Measurements from ENCODE around the gene TEP1.

TEP1 gene

GRCh38 chr14:20429801-20430669 is 16.7 kb upstream of the TEP1 start:
- DNase-seq (ENCODE audit: low spot score), result no peak

GRCh38 chr14:20428802-20429201 is 15.5 kb upstream of the TEP1 start:
- DNase-seq (ENCODE audit: low spot score), result no peak

GRCh38 chr14:20428010-20428365 is 14.7 kb upstream of the TEP1 start:
- no peak for DNase-seq (ENCODE audit: low spot score)

GRCh38 chr14:20427231-20428009 is 14.1 kb upstream of the TEP1 start:
- DNase-seq (ENCODE audit: low spot score), result peak; percentile 79

GRCh38 chr14:20424851-20425250 is 11.6 kb upstream of the TEP1 start:
- DNase-seq (ENCODE audit: low spot score), result no peak

- no peak for DNase-seq (ENCODE audit: low spot score)
These were observed 9.6 kb upstream of the TEP1 start for GRCh38 chr14:20422886-20423285.

GRCh38 chr14:20421267-20421666 is 8.0 kb upstream of the TEP1 start:
- DNase-seq (ENCODE audit: low spot score), result no peak

- DNase-seq (ENCODE audit: low spot score), result no peak
These were observed 6.1 kb upstream of the TEP1 start for GRCh38 chr14:20419419-20419818.

- no peak for DNase-seq (ENCODE audit: low spot score)
These were observed 5.2 kb upstream of the TEP1 start for GRCh38 chr14:20418501-20418909.

- DNase-seq (ENCODE audit: low spot score), result no peak
These were observed 4.2 kb upstream of the TEP1 start for GRCh38 chr14:20417250-20418186.

GRCh38 chr14:20416223-20416622 is 2.9 kb upstream of the TEP1 start:
- no peak for DNase-seq (ENCODE audit: low spot score)

GRCh38 chr14:20415782-20416206 is 2.5 kb upstream of the TEP1 start:
- DNase-seq (ENCODE audit: low spot score), result peak; percentile 62

- no peak for DNase-seq (ENCODE audit: low spot score)
These were observed 412 bp upstream of the TEP1 start for GRCh38 chr14:20413744-20414082.

- no peak for DNase-seq (ENCODE audit: low spot score)
These were observed 890 bp downstream of the TEP1 start for GRCh38 chr14:20412411-20412810.

- no peak for DNase-seq (ENCODE audit: low spot score)
These were observed 4.1 kb downstream of the TEP1 start for GRCh38 chr14:20409226-20409625.

- DNase-seq (ENCODE audit: low spot score), result no peak
These were observed 9.8 kb downstream of the TEP1 start for GRCh38 chr14:20403521-20403920.

GRCh38 chr14:20400965-20401593 is 12.2 kb downstream of the TEP1 start:
- peak; percentile 60 for DNase-seq (ENCODE audit: low spot score)

GRCh38 chr14:20400589-20400964 is 12.7 kb downstream of the TEP1 start:
- no peak for DNase-seq (ENCODE audit: low spot score)

GRCh38 chr14:20397511-20397910 is 15.8 kb downstream of the TEP1 start:
- DNase-seq (ENCODE audit: low spot score), result no peak

GRCh38 chr14:20391505-20391904 is 21.8 kb downstream of the TEP1 start:
- no peak for DNase-seq (ENCODE audit: low spot score)

GRCh38 chr14:20388159-20388558 is 25.1 kb downstream of the TEP1 start:
- no peak for DNase-seq (ENCODE audit: low spot score)

- no peak for DNase-seq (ENCODE audit: low spot score)
These were observed 25.7 kb downstream of the TEP1 start for GRCh38 chr14:20387576-20387975.

Data from SW480 (cell line).